ENCODE data around the gene PECR.
A peak's percentile ranks its signal among the peaks of the same experiment; 100 is the strongest.

Gene PECR

DNA sequence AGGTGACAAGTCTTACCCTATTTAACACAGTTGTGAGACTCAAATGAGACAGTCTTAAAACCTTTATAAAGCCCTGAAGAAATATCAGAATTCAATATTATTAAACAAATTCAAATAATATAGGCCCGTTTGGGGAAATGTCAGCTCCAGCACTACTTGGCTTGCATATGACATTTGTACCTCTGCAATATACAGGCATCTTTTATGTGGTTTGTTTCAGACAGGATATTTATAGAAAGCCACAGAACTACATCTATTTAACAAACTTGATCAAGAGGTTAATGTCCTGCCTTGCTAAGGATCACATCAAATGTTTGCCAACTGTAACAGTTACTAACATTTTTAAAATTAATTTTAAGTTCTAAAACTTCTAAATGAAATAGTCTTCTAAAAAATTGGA lies 65.0 kb downstream of the PECR start:
- no peak overlapping the region for H3K23ac ChIP-seq (ENCODE audit: low read depth, low read length, poor library complexity)
- no peak overlapping the region for H3K4ac ChIP-seq (ENCODE audit: low read length)
- no peaks in the 10 kb centered on the region for H3K36me3 ChIP-seq (replicated peaks in 1 of 2; ENCODE audit: control insufficient read depth in 2 of 2, insufficient read depth in 2 of 2, low read length in 2 of 2)
- peaks cover 2 to 14% of the 10 kb centered on the region in 2 donors for H3K4me1 ChIP-seq (ENCODE audit: control insufficient read depth in 2 of 2, insufficient read depth in 1 of 2, low read depth in 1 of 2, low read length in 2 of 2)
- no peaks in the 10 kb centered on the region for H3K27me3 ChIP-seq (ENCODE audit: control insufficient read depth in 3 of 3, insufficient read depth in 3 of 3, low read depth in 1 of 3, low read length in 3 of 3)
- no peak overlapping the region for H3K27ac ChIP-seq (replicated peaks; ENCODE audit: low read length)
- H3K79me1 ChIP-seq (ENCODE audit: low read depth, low read length), result no peaks in the 10 kb centered on the region
- DNase-seq (ENCODE audit: low spot score), result no peak
- H3K4me2 ChIP-seq (ENCODE audit: insufficient read depth, low read length, poor library complexity, severe bottlenecking), result no peak overlapping the region
- H4K8ac ChIP-seq (ENCODE audit: low read depth, low read length), result no peak overlapping the region
- H2AK5ac ChIP-seq (ENCODE audit: low read depth, low read length), result no peak overlapping the region
- H3K14ac ChIP-seq (ENCODE audit: low read length), result no peak overlapping the region
- H2BK12ac ChIP-seq (ENCODE audit: low read length), result no peak overlapping the region
- no peak overlapping the region for H2BK5ac ChIP-seq (ENCODE audit: low read length)
- WGBS, 2 donors (ENCODE audit: extremely low coverage in 2 of 2, insufficient read length in 2 of 2, insufficient replicate concordance in 1 of 2), result no CpG with 5 or more reads among the region's 1 CpG
- no peak overlapping the region for H3K4me3 ChIP-seq (ENCODE audit: low read length in 2 of 2)
- no peak overlapping the region for H2AFZ ChIP-seq (ENCODE audit: low read length)
- no peak overlapping the region for H2BK15ac ChIP-seq (ENCODE audit: low read length)
- H3K9ac ChIP-seq (ENCODE audit: low read depth, low read length, poor library complexity), result no peak overlapping the region
- no peak overlapping the region for H3K18ac ChIP-seq (ENCODE audit: low read length)
- no peaks in the 10 kb centered on the region for H3K9me3 ChIP-seq (replicated peaks in 1 of 2; ENCODE audit: control insufficient read depth in 2 of 2, insufficient read depth in 1 of 2, low read depth in 1 of 2, low read length in 2 of 2)
- H2BK120ac ChIP-seq (ENCODE audit: low read depth, low read length), result no peak overlapping the region
- no peak overlapping the region for H4K91ac ChIP-seq (ENCODE audit: low read depth, low read length, poor library complexity)

DNA sequence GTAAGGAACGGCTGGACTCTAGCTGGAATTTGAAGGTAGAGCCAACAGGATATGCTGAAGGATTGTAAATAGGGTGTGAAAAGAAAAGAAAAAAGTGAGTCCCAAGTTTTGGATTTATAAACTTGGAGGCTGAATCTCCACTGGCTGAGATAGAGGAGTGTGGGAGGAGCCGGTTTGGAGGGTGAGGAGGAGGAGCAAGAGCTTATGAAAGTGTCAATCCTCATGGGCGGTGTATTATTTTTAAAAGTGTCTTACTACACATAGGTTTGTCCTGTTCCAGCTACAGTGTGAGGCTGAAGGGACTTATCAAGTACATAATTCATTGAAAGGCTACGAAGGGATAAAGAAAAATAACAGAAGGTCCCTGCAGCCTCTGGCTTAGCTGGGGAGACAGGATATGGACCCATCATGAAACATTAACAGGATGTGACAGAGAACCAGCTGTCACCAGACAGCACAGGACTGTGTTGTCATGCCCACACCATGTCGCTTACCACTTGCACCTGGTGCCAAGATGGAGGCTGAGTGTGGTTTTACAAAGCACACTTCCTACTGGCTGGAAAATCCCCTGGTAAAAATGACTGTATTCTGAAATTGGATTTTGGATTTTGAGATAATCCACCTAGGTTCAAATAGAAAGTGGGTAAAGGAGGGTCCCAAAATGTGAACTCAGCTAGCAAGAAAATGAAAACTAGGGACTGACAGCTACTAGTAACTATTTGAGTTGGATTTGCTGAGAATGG lies 65.7 kb downstream of the PECR start:
- no peak overlapping the region for H2AK5ac ChIP-seq (ENCODE audit: low read depth, low read length)
- H3K4me3 ChIP-seq (ENCODE audit: low read length in 2 of 2), result no peak overlapping the region
- H3K9me3 ChIP-seq (replicated peaks in 1 of 2; ENCODE audit: control insufficient read depth in 2 of 2, insufficient read depth in 1 of 2, low read depth in 1 of 2, low read length in 2 of 2), result no peaks in the 10 kb centered on the region
- H2BK15ac ChIP-seq (ENCODE audit: low read length), result no peak overlapping the region
- no peak overlapping the region for H3K14ac ChIP-seq (ENCODE audit: low read length)
- no peak overlapping the region for H4K8ac ChIP-seq (ENCODE audit: low read depth, low read length)
- H3K27ac ChIP-seq (replicated peaks; ENCODE audit: low read length), result no peak overlapping the region
- H3K36me3 ChIP-seq (replicated peaks in 1 of 2; ENCODE audit: control insufficient read depth in 2 of 2, insufficient read depth in 2 of 2, low read length in 2 of 2), result no peaks in the 10 kb centered on the region
- no peak overlapping the region for H2AFZ ChIP-seq (ENCODE audit: low read length)
- no peak for DNase-seq (ENCODE audit: low spot score)
- no peak overlapping the region for H3K23ac ChIP-seq (ENCODE audit: low read depth, low read length, poor library complexity)
- H2BK12ac ChIP-seq (ENCODE audit: low read length), result no peak overlapping the region
- no CpG with 5 or more reads among the region's 5 CpGs for WGBS, 2 donors (ENCODE audit: extremely low coverage in 2 of 2, insufficient read length in 2 of 2, insufficient replicate concordance in 1 of 2)
- H3K27me3 ChIP-seq (ENCODE audit: control insufficient read depth in 3 of 3, insufficient read depth in 3 of 3, low read depth in 1 of 3, low read length in 3 of 3), result no peaks in the 10 kb centered on the region
- no peak overlapping the region for H2BK5ac ChIP-seq (ENCODE audit: low read length)
- H3K4me1 ChIP-seq (ENCODE audit: control insufficient read depth in 2 of 2, insufficient read depth in 1 of 2, low read depth in 1 of 2, low read length in 2 of 2), result peaks cover 2 to 14% of the 10 kb centered on the region in 2 donors
- H3K4ac ChIP-seq (ENCODE audit: low read length), result no peak overlapping the region
- H4K91ac ChIP-seq (ENCODE audit: low read depth, low read length, poor library complexity), result no peak overlapping the region
- H3K18ac ChIP-seq (ENCODE audit: low read length), result no peak overlapping the region
- no peak overlapping the region for H3K9ac ChIP-seq (ENCODE audit: low read depth, low read length, poor library complexity)
- no peak overlapping the region for H2BK120ac ChIP-seq (ENCODE audit: low read depth, low read length)
- H3K4me2 ChIP-seq (ENCODE audit: insufficient read depth, low read length, poor library complexity, severe bottlenecking), result no peak overlapping the region
- no peaks in the 10 kb centered on the region for H3K79me1 ChIP-seq (ENCODE audit: low read depth, low read length)

DNA sequence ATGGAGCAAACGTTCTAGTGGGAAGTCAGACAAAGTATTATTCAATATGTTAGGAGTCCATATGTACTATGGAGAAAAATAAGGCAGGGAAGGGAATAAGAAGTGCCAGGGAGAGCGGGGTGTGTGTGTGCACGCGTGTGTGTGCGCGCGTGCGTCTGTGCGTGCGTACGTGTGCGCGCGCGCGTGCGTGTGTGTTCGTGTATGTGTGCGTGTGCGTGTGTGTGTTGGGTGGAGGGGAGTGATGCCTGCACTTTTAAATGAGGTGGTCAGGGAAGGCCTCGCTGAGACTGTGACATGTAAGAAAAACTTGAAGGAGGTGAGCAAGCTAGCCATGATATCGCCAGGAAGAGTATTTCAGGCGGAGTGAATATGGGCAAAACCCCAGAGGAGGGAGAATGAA lies 66.6 kb downstream of the PECR start:
- peaks cover 2 to 14% of the 10 kb centered on the region in 2 donors for H3K4me1 ChIP-seq (ENCODE audit: control insufficient read depth in 2 of 2, insufficient read depth in 1 of 2, low read depth in 1 of 2, low read length in 2 of 2)
- H3K23ac ChIP-seq (ENCODE audit: low read depth, low read length, poor library complexity), result no peak overlapping the region
- H3K27ac ChIP-seq (replicated peaks; ENCODE audit: low read length), result no peak overlapping the region
- H4K8ac ChIP-seq (ENCODE audit: low read depth, low read length), result no peak overlapping the region
- H2BK5ac ChIP-seq (ENCODE audit: low read length), result no peak overlapping the region
- peak overlapping the region in 1 of 2 donors; percentile 48 for H3K4me3 ChIP-seq (ENCODE audit: low read length in 2 of 2)
- WGBS, 2 donors (ENCODE audit: extremely low coverage in 2 of 2, insufficient read length in 2 of 2, insufficient replicate concordance in 1 of 2), result 100% methylated on average over 3 to 10 of the region's 23 CpGs
- H2BK15ac ChIP-seq (ENCODE audit: low read length), result no peak overlapping the region
- no peak overlapping the region for H3K18ac ChIP-seq (ENCODE audit: low read length)
- H2AFZ ChIP-seq (ENCODE audit: low read length), result no peak overlapping the region
- no peak overlapping the region for H2AK5ac ChIP-seq (ENCODE audit: low read depth, low read length)
- no peak overlapping the region for H3K14ac ChIP-seq (ENCODE audit: low read length)
- no peak overlapping the region for H3K4ac ChIP-seq (ENCODE audit: low read length)
- no peak overlapping the region for H3K4me2 ChIP-seq (ENCODE audit: insufficient read depth, low read length, poor library complexity, severe bottlenecking)
- no peaks in the 10 kb centered on the region for H3K9me3 ChIP-seq (replicated peaks in 1 of 2; ENCODE audit: control insufficient read depth in 2 of 2, insufficient read depth in 1 of 2, low read depth in 1 of 2, low read length in 2 of 2)
- H3K79me1 ChIP-seq (ENCODE audit: low read depth, low read length), result no peaks in the 10 kb centered on the region
- no peaks in the 10 kb centered on the region for H3K27me3 ChIP-seq (ENCODE audit: control insufficient read depth in 3 of 3, insufficient read depth in 3 of 3, low read depth in 1 of 3, low read length in 3 of 3)
- H2BK120ac ChIP-seq (ENCODE audit: low read depth, low read length), result no peak overlapping the region
- no peak overlapping the region for H2BK12ac ChIP-seq (ENCODE audit: low read length)
- H3K36me3 ChIP-seq (replicated peaks in 1 of 2; ENCODE audit: control insufficient read depth in 2 of 2, insufficient read depth in 2 of 2, low read length in 2 of 2), result no peaks in the 10 kb centered on the region
- H3K9ac ChIP-seq (ENCODE audit: low read depth, low read length, poor library complexity), result peak overlapping the region; percentile 17
- no peak overlapping the region for H4K91ac ChIP-seq (ENCODE audit: low read depth, low read length, poor library complexity)
- no peak for DNase-seq (ENCODE audit: low spot score)

DNA sequence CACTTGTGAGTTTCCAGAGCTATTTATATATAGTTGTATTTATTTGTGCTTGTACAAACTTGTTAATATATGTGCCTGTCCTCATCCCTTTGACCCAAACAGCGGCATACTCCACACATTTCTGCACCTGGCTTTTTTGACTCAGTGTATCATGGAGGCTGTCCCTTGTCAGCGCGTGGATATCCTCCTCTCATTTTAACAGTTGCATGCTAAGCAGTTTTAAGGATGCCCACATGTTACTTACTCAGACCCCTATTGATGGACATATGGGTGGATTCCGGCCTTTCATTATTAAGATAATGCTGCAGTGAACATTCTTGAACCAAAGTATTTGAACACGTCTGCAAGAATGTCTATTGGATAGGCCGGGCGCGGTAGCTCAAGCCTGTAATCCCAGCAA lies 67.6 kb downstream of the PECR start:
- Histone ChIP-seq H3K9ac (ENCODE audit: low read depth, low read length, poor library complexity) (no peak overlapping the region), H3K14ac (ENCODE audit: low read length) (no peak overlapping the region), H2BK12ac (ENCODE audit: low read length) (no peak overlapping the region), H3K27ac (replicated peaks; ENCODE audit: low read length) (no peak overlapping the region), H3K9me3 (replicated peaks in 1 of 2; ENCODE audit: control insufficient read depth in 2 of 2, insufficient read depth in 1 of 2, low read depth in 1 of 2, low read length in 2 of 2) (no peaks in the 10 kb centered on the region), H2BK120ac (ENCODE audit: low read depth, low read length) (no peak overlapping the region), H3K4me1 (ENCODE audit: control insufficient read depth in 2 of 2, insufficient read depth in 1 of 2, low read depth in 1 of 2, low read length in 2 of 2) (peaks cover 2 to 14% of the 10 kb centered on the region in 2 donors), H3K23ac (ENCODE audit: low read depth, low read length, poor library complexity) (no peak overlapping the region), H3K79me1 (ENCODE audit: low read depth, low read length) (no peaks in the 10 kb centered on the region), H4K8ac (ENCODE audit: low read depth, low read length) (no peak overlapping the region), H3K4ac (ENCODE audit: low read length) (no peak overlapping the region), H4K91ac (ENCODE audit: low read depth, low read length, poor library complexity) (no peak overlapping the region), H3K27me3 (ENCODE audit: control insufficient read depth in 3 of 3, insufficient read depth in 3 of 3, low read depth in 1 of 3, low read length in 3 of 3) (no peaks in the 10 kb centered on the region), H2AK5ac (ENCODE audit: low read depth, low read length) (no peak overlapping the region), H2BK15ac (ENCODE audit: low read length) (no peak overlapping the region), H3K36me3 (replicated peaks in 1 of 2; ENCODE audit: control insufficient read depth in 2 of 2, insufficient read depth in 2 of 2, low read length in 2 of 2) (no peaks in the 10 kb centered on the region), H2BK5ac (ENCODE audit: low read length) (no peak overlapping the region), H2AFZ (ENCODE audit: low read length) (peak overlapping the region; percentile 99), H3K18ac (ENCODE audit: low read length) (no peak overlapping the region), H3K4me3 (ENCODE audit: low read length in 2 of 2) (no peak overlapping the region), H3K4me2 (ENCODE audit: insufficient read depth, low read length, poor library complexity, severe bottlenecking) (no peak overlapping the region)
- no CpG with 5 or more reads among the region's 8 CpGs for WGBS, 2 donors (ENCODE audit: extremely low coverage in 2 of 2, insufficient read length in 2 of 2, insufficient replicate concordance in 1 of 2)
- no peak for DNase-seq (ENCODE audit: low spot score)

Measured in neuronal stem cell (in vitro differentiated cells).